IPS-NIHi7 (cell line): ENCODE measurements around the gene ACTN4.
A peak's percentile ranks its signal among the peaks of the same experiment; 100 is the strongest.
"Not testable (repeated sequence)": the region's sequence is repeated elsewhere in the genome, so short reads cannot be mapped to it uniquely, and the experiment has no call there.

Source experiments
- DNase-seq: peaks from one replicate; pipeline ENCODE4 v3.0.0; 2012; ENCODE audit warnings: mixed read lengths; ENCODE audit errors: extremely low spot score

ACTN4 gene

GRCh38 chr19:38647368-38647965 is at the start of gene ACTN4:
Gene ACTN4, plus strand, starts transcription at chr19:38647649. Its CDS starts 97 bp downstream, at chr19:38647746.
- peak; percentile 95 for DNase-seq

DNA sequence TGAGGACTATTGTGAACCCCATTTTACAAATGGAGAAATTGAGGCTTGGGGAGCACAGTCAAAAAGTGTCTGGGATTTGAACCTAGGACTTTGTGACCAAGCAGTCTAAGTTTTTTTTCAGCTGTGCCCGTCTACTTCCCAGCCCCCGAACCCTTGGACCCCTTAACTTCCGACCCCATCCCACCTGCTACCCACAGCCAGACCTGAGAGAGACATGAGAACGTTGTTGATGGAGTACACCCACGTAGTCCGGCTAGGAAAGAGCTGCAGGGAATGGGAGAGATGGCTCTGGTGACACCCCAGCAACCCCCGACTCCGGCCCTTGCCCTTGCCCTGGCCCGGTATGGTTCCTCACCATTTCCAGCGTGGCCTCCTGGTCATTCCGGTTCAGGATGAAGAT is 47.7 kb upstream of the ACTN4 start:
- DNase-seq, result no peak

- not testable (repeated sequence) for DNase-seq
These were observed 44.6 kb upstream of the ACTN4 start for GRCh38 chr19:38602856-38603255.

DNA sequence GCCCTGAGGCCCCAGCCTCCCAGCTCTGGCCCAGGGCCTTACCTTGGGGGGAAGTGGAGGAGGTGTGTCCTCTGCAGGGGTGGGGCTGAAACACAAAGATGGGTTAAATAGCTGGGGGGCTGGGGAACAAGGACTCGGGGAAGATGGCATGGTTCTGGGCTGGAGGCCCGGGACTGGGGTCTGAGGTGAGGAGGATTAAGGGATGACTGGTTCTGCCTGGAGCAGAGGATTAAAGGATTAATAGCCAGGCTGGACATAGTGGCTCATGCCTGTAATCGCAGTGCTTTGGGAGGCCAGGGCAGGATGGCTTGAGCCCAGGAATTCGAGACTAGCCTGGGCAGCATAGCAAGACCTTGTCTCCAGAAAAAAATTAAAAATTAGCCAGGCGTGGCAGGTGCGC is 41.3 kb upstream of the ACTN4 start:
- no peak for DNase-seq

DNA sequence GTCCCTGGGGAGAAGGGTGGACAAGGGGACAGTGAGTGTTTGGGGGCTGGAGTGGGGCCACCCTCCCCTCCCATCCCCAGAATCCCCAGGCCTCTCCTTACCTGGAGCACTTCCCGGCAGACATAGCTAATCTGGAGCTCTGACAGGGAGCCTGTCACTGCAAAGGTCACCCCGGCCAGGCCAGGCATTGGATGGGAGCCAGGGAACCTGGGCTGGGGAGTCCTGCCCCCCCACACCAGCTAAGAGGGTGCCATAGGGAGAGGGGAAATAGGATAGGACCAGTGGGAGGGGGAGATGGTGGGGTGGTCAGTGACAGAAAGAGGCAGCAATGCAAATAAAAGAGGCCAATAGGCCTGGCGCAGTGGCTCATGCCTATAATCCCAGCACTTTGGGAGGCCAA is 33.2 kb upstream of the ACTN4 start:
- DNase-seq, result no peak

GRCh38 chr19:38615007-38615581 is 32.4 kb upstream of the ACTN4 start:
- no peak for DNase-seq

DNA sequence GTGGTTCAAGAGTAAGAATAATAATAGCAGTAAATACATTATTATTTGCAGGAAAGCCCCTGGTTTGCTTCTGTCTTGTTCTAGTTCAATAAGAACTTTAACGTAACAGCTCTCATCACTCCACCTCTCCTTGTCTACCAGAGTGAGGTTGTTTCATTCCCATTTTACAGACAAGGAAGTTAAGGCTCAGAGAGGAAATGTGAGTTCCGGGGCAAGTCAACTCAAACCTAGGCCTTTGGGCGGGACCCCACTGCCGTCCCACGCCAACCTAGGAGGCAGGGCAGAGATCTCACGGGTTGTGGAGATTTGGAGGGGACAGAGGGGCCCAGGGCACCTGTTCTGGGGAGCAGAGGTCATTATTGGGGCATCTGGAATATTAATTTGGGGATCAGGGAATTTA is 31.2 kb upstream of the ACTN4 start:
- no peak for DNase-seq

- no peak for DNase-seq
These were observed 30.1 kb upstream of the ACTN4 start for GRCh38 chr19:38617283-38617763.

DNA sequence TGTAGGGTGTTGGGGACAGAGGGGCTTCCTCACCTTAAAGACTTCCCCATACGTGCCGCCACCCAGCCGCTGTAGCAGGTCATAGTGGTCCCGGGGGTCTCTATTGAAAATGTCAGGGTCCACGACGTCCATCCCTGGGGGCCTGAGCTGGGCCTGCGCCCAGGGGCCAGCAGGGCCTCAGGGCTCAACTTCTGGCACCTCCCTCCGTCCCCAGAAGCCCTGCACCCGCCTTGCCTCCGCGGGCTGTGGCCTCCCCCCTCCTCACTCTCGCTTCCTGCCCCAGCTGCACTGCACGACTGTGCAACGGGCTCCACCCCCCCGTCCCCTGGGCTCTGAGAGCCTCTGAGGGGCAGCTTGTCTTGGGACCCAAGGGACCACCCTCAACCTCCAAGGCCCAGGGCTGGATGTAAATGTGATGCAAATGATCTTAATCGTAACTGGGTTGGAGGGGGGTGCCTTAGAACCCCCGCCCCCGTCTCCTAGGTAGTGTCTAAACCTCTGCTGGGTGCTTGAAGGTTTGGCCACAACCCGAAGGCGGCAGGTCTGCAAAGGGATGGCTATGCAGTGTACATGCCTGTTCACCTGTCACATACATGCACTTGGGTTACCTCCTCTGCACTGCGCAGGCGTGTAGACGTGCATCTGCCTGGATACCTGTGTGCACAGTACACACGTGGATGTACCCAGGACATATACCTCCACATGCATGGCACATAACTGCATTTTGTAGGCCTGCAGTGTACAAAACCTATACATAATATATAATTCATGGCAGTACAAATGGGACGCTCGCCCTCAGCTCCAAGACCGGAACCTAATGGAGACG is 29.5 kb upstream of the ACTN4 start, which contains the start of gene MAP4K1:
Gene MAP4K1, minus strand, starts transcription at position 190 of the 826 bp plus-strand sequence. Its CDS starts 58 bp downstream, at position 132.
- no peak for DNase-seq

DNA sequence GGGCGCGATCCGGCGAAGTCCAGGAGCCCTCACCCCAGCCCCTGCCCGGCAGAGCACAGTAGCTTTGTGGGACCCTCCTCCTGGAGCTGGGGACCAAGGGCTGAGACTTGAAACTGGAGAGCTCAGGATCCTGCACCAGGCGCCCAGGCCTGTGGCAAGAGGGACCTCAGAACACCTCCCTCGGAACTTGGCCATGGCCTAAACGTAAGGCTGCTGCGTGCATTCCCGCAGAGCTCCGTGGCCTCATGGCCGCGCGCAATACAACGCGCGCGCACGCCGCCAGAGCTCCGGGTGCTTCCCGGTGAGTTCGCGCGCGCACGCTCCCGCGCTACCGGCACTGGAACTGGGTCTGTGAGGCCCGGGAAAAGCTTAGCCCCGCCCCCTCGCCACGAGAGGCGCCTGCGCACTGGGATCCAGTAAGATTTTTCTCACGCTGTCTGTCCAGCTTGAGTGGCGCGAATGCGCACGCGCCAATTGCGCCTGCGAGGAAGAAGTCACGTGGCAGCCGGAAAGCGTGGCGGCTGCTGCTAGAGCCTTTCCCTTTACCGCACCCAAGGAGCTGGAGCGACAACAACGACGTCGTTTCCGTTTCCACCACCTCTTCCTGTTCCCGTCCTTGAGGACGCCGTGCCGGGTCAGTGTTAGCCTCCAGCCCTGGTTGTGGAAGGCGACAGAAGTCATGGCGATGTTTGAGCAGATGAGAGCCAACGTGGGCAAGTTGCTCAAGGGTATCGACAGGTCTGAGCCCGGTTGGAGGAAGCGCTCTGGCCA is 28.7 kb upstream of the ACTN4 start, which contains the start of gene EIF3K:
Gene EIF3K, plus strand, starts transcription at position 599 of the 771 bp plus-strand sequence. Its CDS starts 81 bp downstream, at position 680.
- DNase-seq, result peak; percentile 99

DNA sequence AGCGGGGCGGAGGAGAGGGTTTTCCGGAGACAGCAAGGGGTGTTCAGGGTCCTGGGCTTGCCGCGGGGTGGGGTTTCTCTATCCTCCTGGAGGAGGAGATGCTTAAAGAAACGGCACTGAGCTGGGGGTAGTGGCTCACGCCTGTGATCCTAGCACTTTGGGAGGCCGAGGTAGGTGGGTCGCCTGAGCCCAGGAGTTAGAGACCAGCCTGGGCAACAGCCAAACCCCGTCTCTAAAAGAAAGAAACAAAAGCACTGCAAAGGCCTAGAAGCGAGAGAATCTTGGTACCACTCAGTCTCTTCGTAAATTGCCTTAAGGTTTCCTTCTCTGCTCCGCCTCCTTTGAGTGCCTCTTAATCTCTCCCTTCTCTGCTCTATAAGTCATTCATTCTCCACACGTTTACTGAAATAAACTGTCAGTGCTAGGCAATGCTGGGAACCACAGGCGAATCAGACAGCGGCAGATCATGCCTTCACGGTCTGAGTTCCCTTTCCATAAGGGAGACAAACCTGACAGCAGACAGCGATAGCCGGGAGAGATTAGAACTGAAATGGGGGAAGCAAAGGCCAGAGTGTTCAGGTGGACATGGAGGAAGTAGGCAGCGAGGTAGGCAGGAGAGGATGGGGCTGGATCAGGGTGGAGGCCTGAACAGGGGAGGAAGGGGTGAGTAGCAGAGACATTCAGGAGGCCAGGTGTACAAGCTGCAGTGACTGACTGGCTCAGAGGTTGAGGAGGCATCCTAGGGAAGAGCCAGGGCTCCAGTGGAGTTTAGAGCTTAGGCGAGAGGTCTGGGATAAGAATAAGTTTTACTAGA is 27.9 kb upstream of the ACTN4 start:
- DNase-seq, result no peak

DNA sequence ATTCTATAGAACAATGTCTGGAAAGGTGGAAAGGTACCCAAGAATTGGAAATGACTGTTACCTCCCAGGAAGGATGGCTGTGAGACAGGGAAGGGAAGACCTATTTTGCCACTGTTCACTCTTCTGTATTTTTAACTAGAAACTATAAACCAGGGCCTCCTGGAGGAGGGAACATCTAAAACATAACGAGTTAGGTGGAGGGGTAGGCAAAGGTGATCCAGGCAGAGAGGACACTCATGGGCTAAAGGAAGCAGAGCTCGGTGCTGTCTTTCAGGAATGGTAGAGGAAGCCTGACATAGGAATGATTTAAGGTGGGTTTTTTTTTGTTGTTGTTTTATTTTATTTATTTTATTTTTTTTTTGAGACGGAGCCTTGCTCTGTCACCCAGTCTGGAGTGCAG is 22.6 kb upstream of the ACTN4 start:
- no peak for DNase-seq

DNA sequence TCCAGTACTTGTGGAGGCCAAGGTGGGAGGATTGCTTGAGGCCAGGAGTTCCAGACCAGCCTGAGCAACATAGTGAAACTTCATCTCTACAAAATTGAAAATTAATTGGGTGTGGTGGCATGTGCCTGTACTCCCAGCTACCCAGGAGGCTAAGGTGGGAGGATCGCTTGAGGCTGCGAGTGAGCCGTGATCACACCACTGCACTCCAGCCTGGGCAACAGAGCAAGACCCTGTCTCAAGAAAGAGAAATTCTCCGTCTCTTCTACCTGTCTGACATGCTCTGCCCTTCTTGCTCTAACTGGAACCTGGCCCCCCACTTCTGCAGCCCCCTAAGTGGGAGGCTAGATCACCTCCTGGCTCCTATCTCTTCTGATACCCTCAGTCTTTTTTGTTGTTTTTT is 21.0 kb upstream of the ACTN4 start:
- DNase-seq, result no peak

GRCh38 chr19:38629568-38629967 is 17.9 kb upstream of the ACTN4 start:
- DNase-seq, result no peak

- not testable (repeated sequence) for DNase-seq
These were observed 16.1 kb upstream of the ACTN4 start for GRCh38 chr19:38631301-38631700.

DNA sequence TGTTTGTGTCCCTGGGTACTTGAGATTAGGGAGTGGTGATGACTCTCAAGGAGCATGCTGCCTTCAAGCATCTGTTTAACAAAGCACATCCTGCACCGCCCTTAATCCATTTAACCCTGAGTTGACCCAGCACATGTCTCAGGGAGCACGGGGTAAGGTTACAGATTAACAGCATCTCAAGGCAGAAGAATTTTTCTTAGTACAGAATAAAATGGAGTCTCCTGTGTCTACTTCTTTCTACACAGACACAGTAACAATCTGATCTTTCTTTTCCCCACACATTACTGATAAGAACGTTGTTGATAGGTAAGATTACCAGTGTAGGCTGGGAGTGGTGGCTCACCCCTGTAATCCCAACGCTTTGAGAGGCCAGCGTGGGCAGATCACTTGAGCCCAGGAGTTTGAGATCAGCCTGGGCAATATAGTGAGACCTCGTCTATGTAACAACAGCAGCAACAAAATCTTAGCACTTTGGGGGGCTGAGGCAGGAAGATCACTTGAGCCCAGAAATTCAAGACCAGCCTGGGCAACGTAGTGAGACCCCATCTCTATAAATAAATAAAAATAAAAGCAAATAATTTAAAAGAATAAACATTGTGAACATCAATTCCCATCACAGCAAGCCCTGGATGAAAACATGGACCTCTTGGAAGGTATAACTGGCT is 15.5 kb upstream of the ACTN4 start:
- not testable (repeated sequence) for DNase-seq

DNA sequence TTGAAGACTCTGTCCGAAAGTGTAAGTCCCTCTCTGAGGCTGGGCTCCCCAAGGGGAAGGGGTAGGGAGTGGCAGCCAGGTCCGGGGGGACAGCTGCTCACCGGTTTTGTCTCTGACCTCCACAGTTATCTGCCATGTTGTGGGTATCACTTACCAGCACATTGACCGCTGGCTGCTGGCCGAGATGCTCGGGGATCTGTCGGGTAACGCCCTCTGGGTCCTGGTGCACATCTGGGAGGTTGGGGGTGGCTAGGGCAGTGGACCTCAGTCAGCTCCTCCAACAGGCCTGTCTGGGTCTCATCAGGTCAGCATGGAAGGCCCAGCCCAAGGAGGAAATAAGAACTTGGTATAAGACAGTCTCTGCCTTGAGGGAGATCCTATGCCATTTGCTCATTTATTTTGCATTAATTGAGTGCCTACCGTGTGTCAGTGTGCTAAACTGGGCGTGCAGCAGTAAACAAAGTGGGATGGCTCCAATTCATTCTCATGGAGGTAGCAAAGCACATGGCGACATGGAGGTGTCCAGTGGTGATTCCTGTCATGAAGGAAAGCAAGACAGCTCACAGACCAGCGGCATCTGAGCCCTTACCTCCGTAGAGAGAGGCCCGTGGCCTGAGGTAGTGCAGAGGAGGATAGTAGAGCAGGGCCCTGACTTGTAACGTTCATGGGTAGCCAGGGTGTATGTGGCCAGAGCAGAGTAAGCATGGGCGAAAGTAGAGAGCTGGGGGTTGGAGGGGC is 14.8 kb upstream of the ACTN4 start:
- DNase-seq, result no peak

- DNase-seq, result peak; percentile 80
These were observed 12.5 kb upstream of the ACTN4 start for GRCh38 chr19:38634757-38635482.
